Measurements from ENCODE around the gene MEX3C. TPM values are rescaled to one million over a fixed set of nuclear protein-coding genes. Genes with fewer than 3 reads are reported as not detected.

The MEX3C gene
- total RNA-seq, 1 donor: 42.5 TPM

DNA sequence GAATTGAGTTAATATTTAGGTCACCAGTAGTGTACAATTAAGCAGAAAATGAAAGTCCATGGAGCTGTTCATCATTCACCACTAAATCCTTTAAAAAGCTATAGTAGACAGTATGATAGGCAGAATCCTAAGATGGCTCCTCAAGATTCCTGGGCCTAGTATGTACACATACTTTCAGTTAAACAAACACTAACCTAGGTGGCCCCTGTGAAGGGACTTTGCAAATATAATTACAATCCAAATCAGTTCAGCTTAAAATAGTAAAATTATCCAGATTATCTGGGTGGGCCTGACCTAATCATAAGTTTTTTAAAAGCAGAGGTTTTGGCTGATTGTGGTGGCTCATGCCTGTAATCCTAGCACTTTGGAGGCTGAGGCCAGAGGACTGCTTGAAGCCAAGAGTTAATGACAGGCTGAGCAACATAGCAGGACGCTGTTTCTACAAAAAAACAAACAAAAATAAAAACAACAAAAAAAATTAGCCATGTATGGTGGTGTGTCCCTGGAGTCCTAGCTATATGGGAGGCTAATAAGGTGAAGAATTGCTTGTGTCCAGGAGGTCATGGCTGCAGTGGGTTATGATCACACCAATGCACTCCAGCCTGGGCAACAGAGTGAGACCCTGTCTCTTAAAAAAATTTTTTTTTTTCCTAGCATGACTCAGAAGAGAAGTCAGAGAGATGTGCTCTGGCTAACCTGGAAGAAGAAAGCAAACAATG lies 13.9 kb downstream of the MEX3C start:
- no peak overlapping the region for H3K4me3 ChIP-seq (ENCODE audit: low read depth, low read length)
- TF ChIP-seq, protein P1, sequence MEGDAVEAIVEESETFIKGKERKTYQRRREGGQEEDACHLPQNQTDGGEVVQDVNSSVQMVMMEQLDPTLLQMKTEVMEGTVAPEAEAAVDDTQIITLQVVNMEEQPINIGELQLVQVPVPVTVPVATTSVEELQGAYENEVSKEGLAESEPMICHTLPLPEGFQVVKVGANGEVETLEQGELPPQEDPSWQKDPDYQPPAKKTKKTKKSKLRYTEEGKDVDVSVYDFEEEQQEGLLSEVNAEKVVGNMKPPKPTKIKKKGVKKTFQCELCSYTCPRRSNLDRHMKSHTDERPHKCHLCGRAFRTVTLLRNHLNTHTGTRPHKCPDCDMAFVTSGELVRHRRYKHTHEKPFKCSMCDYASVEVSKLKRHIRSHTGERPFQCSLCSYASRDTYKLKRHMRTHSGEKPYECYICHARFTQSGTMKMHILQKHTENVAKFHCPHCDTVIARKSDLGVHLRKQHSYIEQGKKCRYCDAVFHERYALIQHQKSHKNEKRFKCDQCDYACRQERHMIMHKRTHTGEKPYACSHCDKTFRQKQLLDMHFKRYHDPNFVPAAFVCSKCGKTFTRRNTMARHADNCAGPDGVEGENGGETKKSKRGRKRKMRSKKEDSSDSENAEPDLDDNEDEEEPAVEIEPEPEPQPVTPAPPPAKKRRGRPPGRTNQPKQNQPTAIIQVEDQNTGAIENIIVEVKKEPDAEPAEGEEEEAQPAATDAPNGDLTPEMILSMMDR (IDR thresholded peaks at IDR 0.05; ENCODE audit: insufficient read depth, low read length): no peak
- DNase-seq (ENCODE audit: low read depth): no peak

DNA sequence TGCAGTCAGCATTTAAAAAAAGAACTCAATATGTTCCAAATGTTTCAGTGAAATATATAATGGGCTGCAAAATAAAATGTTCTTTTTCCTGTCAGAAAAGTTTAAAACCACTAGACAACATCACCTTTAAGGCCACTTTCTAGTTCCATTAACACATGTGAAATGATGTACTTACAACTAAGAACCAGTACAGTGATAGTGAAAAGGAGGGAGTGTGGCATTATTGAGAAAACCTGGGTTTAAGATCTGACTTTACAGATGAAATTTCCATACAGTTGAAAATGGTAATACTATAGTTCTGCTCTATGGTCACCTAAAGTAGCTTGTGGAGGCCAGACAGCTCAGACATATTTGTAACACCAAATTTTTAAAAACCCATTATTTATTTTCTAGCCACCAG lies 14.7 kb downstream of the MEX3C start:
- no peak overlapping the region for H3K4me3 ChIP-seq (ENCODE audit: low read depth, low read length)
- TF ChIP-seq, protein P1 (IDR thresholded peaks at IDR 0.05; ENCODE audit: insufficient read depth, low read length): no peak
- DNase-seq (ENCODE audit: low read depth): no peak

DNA sequence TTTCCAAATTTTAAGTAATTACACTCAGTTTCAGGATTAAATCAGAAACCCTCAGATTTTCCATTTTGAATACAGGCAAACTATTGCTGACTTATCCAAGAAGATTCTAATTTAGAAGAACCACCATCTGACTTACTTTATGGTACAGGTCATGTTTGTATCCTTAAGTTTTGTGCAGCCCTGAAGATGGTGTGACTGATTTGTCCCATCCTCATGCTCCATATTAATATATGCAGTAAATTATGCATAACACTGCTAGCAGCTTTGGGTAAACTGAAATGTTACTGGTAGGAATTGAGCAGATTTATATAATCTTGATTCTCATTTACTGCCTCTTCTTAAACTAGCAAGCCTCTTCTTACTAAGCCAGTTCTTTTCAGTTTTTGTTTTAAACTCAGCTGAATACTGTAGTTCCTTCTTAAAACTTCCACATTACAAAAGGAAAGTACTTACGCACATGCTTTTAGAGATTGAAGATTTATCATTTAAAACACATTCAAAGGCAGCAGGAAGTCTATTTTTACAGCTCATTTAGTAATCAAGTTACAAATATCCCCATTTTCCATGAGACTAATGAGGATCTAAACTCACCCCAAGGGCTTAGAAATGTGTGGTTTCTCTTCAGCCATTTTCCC lies 25.7 kb downstream of the MEX3C start:
- H3K4me3 ChIP-seq (ENCODE audit: low read depth, low read length): no peak overlapping the region
- DNase-seq (ENCODE audit: low read depth): no peak
- TF ChIP-seq, protein P1 (IDR thresholded peaks at IDR 0.05; ENCODE audit: insufficient read depth, low read length): no peak

DNA sequence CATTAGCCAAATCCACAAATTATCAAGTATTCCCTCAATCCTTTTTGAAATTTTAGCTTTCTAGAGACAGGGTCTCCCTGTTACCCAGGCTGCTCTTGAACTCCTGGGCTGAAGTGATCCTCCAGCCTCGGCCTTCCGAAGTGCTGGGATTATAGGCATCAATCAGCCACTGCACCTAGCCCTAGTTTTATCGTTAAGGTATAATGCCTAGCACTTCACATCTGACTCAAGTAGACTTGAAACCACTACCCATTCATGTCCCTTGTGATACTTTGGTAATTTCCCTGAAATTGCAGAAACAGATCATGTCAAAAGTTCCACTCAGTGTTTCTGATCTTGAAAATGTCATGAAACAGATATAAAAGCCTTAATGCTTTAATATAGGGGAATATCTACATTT lies 26.3 kb downstream of the MEX3C start:
- no peak overlapping the region for H3K4me3 ChIP-seq (ENCODE audit: low read depth, low read length)
- TF ChIP-seq, protein P1 (IDR thresholded peaks at IDR 0.05; ENCODE audit: insufficient read depth, low read length): no peak
- no peak for DNase-seq (ENCODE audit: low read depth)

DNA sequence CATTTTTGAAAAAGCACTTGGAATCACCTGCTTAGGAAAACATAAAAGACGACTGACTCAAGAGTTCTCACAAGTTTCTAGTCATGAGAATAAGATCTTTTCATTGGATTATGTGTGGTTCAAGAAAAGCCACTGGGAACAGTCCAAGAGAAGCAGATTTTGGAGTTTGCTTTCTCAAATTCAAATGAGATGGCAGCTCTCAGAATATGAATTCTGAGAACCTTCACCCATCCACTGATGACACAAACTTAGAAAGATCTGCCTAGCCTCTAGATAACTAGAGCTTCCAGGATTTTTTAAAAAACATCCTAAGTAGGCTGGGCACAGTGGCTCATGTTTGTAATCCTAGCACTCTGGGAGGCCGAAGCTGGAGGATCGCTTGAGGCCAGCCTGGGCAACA lies 26.8 kb downstream of the MEX3C start:
- DNase-seq (ENCODE audit: low read depth): no peak
- TF ChIP-seq, protein P1 (IDR thresholded peaks at IDR 0.05; ENCODE audit: insufficient read depth, low read length): no peak
- H3K4me3 ChIP-seq (ENCODE audit: low read depth, low read length): no peak overlapping the region

DNA sequence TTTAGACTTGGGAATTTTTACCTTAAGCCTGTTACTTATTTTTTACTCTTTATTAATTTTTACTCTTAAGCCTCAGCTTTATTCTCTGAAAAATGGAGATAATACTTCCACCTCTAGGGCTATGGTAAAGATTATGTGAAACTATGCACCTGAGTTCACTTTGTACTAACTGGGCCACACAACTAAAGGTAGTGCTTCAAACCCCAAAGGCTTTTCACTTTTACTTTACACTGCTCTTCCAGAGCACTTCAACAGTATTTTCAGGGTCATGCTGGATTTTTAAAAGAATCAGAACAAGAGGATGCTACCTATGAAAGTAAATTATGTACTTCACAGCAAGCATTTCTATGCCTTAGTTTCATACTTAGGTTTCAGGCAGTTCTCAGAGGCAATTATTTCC lies 27.8 kb downstream of the MEX3C start:
- no peak overlapping the region for H3K4me3 ChIP-seq (ENCODE audit: low read depth, low read length)
- DNase-seq (ENCODE audit: low read depth): no peak
- TF ChIP-seq, protein P1 (IDR thresholded peaks at IDR 0.05; ENCODE audit: insufficient read depth, low read length): no peak

All from fibroblast of the aortic adventitia (primary cell).